Lower leg skin (tissue), 3 donors: ENCODE measurements around the gene NCKAP5.

ENCODE experiments used
- CTCF ChIP-seq, 3 donors: fragments of 450-650 bp; IDR thresholded peaks; one replicate each; pipeline ENCODE4 v1.5.1; 2016; ENCODE audit warnings: antibody characterized with exemption in 3 of 3, mild to moderate bottlenecking in 3 of 3, moderate library complexity in 2 of 3
- POLR2A ChIP-seq, 2 donors: fragments of 450-650 bp; IDR thresholded peaks; one replicate each; pipeline ENCODE4 v1.6.1; 2016 to 2017; ENCODE audit warnings: antibody characterized with exemption in 2 of 2, mild to moderate bottlenecking in 1 of 2, moderate library complexity in 1 of 2

- TF ChIP-seq CTCF (IDR thresholded peaks at IDR 0.05), result no peak
- TF ChIP-seq POLR2A (IDR thresholded peaks at IDR 0.05), result no peak
These were observed 5.9 kb upstream of the NCKAP5 start for GRCh38 chr2:133574186-133574585.
